Thyroid gland (tissue), 4 donors: ENCODE measurements around the gene EXOC3L1.

Experiments
- POLR2A ChIP-seq, 2 donors: fragments of 450-650 bp; IDR thresholded peaks; one replicate each; pipeline ENCODE4 v1.6.1; 2017; ENCODE audit warnings: antibody characterized with exemption in 2 of 2, mild to moderate bottlenecking in 2 of 2, moderate library complexity in 1 of 2
- TF ChIP-seq, protein P1 (sequence below), 6 experiments: fragments of 200-600 bp in 3 of 6; fragments of 450-650 bp in 3 of 6; sonication (generic) in 3 of 6; IDR thresholded peaks; one replicate each; pipeline ENCODE4 v1.5.1; 2016 to 2019; ENCODE audit warnings: antibody characterized with exemption in 6 of 6, mild to moderate bottlenecking in 2 of 6, inconsistent platforms in 1 of 6, moderate library complexity in 1 of 6

DNA sequence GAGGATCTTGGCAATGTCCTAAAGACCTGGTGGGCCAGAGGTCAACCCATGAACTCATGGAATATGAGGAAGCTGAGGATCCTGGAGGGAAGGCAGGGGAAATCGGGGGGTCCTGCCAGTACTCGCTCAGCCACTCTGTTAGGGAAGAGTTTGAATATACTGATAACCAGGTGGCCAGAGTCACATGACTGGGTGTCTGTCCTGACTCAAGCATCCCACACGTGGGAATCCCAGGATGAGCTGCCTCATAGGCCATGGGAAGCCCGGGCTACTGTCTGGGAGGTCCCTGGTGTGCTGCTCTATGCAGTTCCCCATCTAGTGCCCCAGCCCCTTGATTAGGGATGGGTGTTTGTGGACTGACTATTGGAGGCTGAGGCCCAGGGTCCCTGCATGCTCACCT is 1.6 kb downstream of the EXOC3L1 start:
- TF ChIP-seq, protein P1, sequence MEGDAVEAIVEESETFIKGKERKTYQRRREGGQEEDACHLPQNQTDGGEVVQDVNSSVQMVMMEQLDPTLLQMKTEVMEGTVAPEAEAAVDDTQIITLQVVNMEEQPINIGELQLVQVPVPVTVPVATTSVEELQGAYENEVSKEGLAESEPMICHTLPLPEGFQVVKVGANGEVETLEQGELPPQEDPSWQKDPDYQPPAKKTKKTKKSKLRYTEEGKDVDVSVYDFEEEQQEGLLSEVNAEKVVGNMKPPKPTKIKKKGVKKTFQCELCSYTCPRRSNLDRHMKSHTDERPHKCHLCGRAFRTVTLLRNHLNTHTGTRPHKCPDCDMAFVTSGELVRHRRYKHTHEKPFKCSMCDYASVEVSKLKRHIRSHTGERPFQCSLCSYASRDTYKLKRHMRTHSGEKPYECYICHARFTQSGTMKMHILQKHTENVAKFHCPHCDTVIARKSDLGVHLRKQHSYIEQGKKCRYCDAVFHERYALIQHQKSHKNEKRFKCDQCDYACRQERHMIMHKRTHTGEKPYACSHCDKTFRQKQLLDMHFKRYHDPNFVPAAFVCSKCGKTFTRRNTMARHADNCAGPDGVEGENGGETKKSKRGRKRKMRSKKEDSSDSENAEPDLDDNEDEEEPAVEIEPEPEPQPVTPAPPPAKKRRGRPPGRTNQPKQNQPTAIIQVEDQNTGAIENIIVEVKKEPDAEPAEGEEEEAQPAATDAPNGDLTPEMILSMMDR (IDR thresholded peaks at IDR 0.05) = no peak
- TF ChIP-seq POLR2A (IDR thresholded peaks at IDR 0.05) = no peak
